ENCODE data around the gene CSAG1.
"Not testable (repeated sequence)": the region's sequence is repeated elsewhere in the genome, so short reads cannot be mapped to it uniquely, and the experiment has no call there.

The CSAG1 gene

DNA sequence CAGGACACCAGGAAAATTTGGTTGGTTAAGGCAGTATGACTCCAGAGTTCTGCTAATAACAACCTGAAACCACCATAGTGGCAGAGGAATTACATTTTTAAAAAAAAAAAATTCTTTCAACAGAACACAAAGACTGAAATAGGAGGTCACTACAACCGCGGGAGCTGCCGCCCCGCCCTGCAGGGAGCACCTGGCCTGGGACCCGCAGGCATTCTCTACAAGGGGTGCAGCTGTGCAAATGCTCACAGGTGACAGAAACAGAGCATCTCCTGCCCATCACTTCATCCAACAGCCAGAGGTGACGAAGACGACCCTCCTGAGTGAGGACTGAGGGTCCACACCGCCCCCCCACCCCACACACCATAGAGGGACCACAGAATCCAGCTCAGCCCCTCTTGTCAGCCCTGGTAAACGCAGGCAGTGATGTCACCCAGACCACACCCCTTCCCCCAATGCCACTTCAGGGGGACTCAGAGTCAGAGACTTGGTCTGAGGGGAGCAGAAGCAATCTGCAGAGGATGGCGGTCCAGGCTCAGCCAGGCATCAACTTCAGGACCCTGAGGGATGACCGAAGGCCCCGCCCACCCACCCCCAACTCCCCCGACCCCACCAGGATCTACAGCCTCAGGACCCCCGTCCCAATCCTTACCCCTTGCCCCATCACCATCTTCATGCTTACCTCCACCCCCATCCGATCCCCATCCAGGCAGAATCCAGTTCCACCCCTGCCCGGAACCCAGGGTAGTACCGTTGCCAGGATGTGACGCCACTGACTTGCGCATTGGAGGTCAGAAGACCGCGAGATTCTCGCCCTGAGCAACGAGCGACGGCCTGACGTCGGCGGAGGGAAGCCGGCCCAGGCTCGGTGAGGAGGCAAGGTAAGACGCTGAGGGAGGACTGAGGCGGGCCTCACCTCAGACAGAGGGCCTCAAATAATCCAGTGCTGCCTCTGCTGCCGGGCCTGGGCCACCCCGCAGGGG, 35.3 kb downstream of the CSAG1 start, which contains the start of gene MAGEA3:
Gene MAGEA3 (plus strand): TSS at position 843 of the 980 bp plus-strand sequence. CDS start 2,039 bp downstream, outside the sequence.
- DNase-seq: not testable (repeated sequence)

DNA sequence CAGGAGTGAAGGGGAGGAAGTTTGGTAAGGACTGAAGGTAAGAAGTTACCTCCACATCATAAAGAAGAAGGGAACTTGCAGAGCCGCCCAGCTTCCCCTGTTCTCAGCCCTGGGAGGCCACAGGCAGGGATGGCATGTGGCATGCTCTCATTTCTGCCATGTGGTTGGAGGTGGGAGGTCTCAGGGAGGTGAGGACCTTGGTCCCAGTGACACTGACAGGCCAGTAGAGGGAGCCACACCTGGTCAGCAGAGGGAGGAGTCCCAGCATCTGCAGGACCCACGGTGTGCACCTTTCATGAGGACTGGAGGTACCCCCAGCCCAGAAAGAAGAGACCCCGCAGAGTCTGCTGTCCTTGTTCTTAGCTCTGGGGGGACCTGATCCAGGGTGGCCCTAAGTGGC, 52.5 kb downstream of the CSAG1 start:
- DNase-seq: not testable (repeated sequence)
